ENCODE measurements around the gene CYB5R3. TPM values are rescaled to one million over a fixed set of nuclear protein-coding genes. Genes with fewer than 3 reads are reported as not detected.
"Not testable (repeated sequence)": the region's sequence is repeated elsewhere in the genome, so short reads cannot be mapped to it uniquely, and the experiment has no call there.

CYB5R3 gene
- total RNA-seq, 1 donor from 2014 or later, result 85.0 TPM

- no peak for DNase-seq (ENCODE audit: low read depth)
- TF ChIP-seq CTCF (IDR thresholded peaks at IDR 0.05; ENCODE audit: insufficient read depth, low read length, poor library complexity, severe bottlenecking), result no peak
- H3K27me3 ChIP-seq (ENCODE audit: control insufficient read depth, insufficient read depth, low read length), result no peaks in the 10 kb centered on the region
- H3K36me3 ChIP-seq (ENCODE audit: control insufficient read depth, insufficient read depth, low read length), result peaks cover 1% of the 10 kb centered on the region
- H3K4me3 ChIP-seq (ENCODE audit: low read depth, low read length), result no peak overlapping the region
Observed at GRCh38 chr22:42619261-42620063, 29.7 kb downstream of the CYB5R3 start.

- no peak for DNase-seq (ENCODE audit: low read depth)
- Histone ChIP-seq H3K27me3 (ENCODE audit: control insufficient read depth, insufficient read depth, low read length) (no peaks in the 10 kb centered on the region), H3K4me3 (ENCODE audit: low read depth, low read length) (no peak overlapping the region), H3K36me3 (ENCODE audit: control insufficient read depth, insufficient read depth, low read length) (peaks cover 1% of the 10 kb centered on the region)
- no peak for TF ChIP-seq CTCF (IDR thresholded peaks at IDR 0.05; ENCODE audit: insufficient read depth, low read length, poor library complexity, severe bottlenecking)
Observed at GRCh38 chr22:42617155-42617983, 31.8 kb downstream of the CYB5R3 start.

GRCh38 chr22:42615860-42616175 lies 33.4 kb downstream of the CYB5R3 start:
- not testable (repeated sequence) for H3K4me3 ChIP-seq (ENCODE audit: low read depth, low read length); DNase-seq (ENCODE audit: low read depth); H3K27me3 ChIP-seq (ENCODE audit: control insufficient read depth, insufficient read depth, low read length); H3K36me3 ChIP-seq (ENCODE audit: control insufficient read depth, insufficient read depth, low read length)

DNA sequence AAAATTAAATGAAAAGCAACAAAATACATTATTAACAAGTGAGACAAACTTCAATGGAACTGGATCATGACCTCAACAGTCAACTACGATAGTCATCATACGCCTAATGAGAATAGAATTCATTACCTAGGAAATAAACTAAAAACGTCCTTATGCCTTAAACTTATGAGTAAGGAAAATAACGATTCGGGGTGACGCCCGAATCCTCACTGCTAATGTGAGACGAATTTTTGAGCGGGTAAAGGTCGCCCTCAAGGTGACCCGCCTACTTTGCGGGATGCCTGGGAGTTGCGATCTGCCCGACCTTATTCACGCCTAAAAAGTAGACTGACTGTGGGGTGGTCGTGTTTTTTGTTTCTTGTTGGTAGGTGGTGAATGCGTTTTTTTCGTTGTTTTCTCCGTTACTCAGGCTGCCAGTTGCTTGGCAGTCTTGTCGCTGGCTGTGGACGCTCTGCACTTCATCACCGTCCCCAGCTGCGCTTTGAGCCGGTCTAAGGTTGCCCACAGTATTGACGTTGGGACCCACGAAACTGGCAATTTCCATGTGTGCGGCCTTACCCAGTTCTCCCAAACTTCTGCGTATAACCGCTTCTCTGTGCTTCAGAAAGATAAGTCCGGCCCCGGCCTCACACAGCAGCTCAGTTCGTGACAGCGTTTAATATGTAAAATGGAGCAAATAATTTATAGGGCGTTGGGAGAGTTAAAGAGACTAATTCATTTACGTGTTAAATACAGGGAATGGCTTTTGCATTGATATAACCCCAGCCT lies 33.9 kb downstream of the CYB5R3 start:
- peak; percentile 98 for DNase-seq (ENCODE audit: low read depth)
- TF ChIP-seq CTCF (IDR thresholded peaks at IDR 0.05; ENCODE audit: insufficient read depth, low read length, poor library complexity, severe bottlenecking), result no peak
- Histone ChIP-seq H3K36me3 (ENCODE audit: control insufficient read depth, insufficient read depth, low read length) (peaks cover 1% of the 10 kb centered on the region), H3K27me3 (ENCODE audit: control insufficient read depth, insufficient read depth, low read length) (no peaks in the 10 kb centered on the region), H3K4me3 (ENCODE audit: low read depth, low read length) (no peak overlapping the region)

GRCh38 chr22:42614312-42615091 lies 34.7 kb downstream of the CYB5R3 start, which contains the start of gene POLDIP3:
TSS of gene POLDIP3 (minus strand) at chr22:42614883. CDS start at chr22:42614857, 26 bp downstream.
- peak; percentile 31 for TF ChIP-seq CTCF (IDR thresholded peaks at IDR 0.05; ENCODE audit: insufficient read depth, low read length, poor library complexity, severe bottlenecking)
- DNase-seq (ENCODE audit: low read depth), result peak; percentile 84
- peak within 1 kb of the TSS; percentile 80 for H3K4me3 ChIP-seq (ENCODE audit: low read depth, low read length)
- H3K36me3 ChIP-seq (ENCODE audit: control insufficient read depth, insufficient read depth, low read length), result peaks cover 1% of the 10 kb centered on the region
- no peaks in the 10 kb centered on the region for H3K27me3 ChIP-seq (ENCODE audit: control insufficient read depth, insufficient read depth, low read length)
